Hindlimb muscle (tissue), 1 donor: ENCODE data around the gene BUD23. TPM values are rescaled to one million over a fixed set of nuclear protein-coding genes. Genes with fewer than 3 reads are reported as not detected.
A peak's percentile ranks its signal among the peaks of the same experiment; 100 is the strongest.
"Not testable (repeated sequence)": the region's sequence is repeated elsewhere in the genome, so short reads cannot be mapped to it uniquely, and the experiment has no call there.

ENCODE experiments used
- DNase-seq: peaks from one replicate; pipeline ENCODE4 v3.0.0-alpha.2; 2013
- polyA plus RNA-seq: library from polyadenylated mRNA; unstranded; fragments of 120-200 nt; gene quantifications from one replicate; pipeline ENCODE4 v1.2.1, GENCODE V29; 2013; ENCODE audit not compliant: insufficient read length

Gene BUD23
- polyA plus RNA-seq, 1 donor, result 79.8 TPM

DNA sequence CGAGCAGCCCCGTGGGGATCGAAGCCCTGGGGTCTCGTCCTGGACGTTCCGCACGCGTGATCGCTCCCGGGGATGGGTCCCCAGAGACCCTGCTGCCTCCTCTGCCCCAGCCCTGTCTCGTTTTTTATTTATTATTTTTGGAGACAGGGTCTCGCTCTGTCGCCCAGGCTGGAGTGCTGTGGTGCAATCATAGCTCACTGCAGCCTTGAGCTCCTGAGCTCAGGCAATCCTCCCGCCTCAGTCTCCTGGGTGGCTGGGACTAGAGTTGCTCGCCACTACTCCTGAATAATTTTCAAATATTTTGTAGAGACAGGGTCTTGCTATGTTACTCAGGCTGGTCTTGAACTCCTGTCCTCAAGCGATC lies 36.4 kb downstream of the BUD23 start:
- no peak for DNase-seq

DNA sequence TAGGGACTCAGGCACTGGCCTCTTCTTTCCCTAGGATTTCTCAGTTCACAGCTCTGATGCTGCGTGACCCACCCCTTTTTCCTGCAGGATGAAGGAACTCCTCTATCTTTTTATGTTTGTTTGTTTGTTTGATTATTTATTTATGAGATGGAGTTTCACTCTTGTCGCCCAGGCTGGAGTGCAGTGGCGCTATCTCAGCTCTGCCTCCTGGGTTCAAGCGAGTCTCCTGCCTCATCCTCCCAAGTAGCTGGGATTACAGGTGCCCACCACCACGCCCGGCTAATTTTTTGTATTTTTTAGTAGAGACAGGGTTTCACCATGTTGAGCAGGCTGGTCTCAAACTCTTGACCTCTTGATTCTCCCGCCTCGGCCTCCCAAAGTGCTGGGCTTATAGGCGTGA lies 37.0 kb downstream of the BUD23 start:
- not testable (repeated sequence) for DNase-seq

DNA sequence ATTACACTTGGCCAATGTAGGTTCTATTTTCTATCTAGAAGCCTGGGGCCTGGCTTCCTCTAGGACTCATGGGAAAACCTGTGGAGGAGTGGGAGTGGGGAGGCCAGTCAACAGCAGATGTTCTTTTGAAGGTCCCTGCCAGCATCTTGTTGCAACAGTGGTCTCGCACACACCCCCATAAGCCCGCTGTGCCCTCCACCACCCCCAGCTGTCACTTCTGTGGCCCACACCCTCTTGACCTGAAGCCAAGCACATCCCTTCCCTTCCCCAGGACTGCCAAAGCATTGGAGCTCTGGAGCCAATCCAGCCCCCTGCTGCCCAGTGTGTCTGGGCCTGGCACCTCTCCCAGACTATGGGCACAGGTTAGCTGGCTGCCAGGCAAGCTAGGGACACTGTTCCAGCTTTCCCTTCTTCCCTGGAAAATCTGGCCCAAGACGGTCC lies 38.0 kb downstream of the BUD23 start:
- peak; percentile 58 for DNase-seq

DNA sequence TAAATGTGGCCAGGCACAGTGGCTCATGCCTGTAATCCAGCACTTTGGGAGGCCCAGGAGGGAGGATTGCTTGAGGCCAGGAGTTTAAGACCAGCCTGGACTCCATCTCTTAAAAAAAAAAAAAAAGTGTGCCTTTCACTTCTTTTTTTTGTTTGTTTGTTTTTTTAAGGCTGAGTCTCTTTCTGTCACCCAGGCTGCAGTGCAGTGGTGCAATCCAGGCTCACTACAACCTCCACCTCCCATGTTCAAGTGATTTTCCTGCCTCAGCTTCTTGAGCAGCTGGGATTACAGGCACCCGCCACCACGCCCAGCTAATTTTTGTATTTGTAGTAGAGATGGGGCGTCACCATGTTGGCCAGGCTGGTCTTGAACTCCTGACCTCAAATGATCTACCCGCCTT lies 38.8 kb downstream of the BUD23 start:
- not testable (repeated sequence) for DNase-seq

DNA sequence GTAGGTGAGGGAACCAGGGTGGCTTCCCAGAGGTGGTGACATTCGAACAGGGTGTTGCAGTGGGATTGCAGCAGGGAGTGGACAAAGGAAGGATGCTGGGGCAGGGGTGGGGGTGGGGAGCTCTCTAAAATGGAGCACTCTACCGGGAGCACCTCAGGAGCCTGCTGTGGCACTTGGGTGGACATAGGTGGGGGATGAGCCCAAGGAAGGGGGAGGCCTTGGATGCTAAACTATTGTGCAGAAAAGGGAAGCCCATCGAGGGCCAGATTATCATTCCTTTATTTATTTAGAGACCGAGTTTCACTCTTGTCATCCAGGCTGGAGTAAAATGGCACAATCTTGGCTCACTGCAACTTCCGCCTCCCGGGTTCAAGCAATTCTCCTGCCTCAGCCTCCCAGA lies 39.4 kb downstream of the BUD23 start:
- no peak for DNase-seq

DNA sequence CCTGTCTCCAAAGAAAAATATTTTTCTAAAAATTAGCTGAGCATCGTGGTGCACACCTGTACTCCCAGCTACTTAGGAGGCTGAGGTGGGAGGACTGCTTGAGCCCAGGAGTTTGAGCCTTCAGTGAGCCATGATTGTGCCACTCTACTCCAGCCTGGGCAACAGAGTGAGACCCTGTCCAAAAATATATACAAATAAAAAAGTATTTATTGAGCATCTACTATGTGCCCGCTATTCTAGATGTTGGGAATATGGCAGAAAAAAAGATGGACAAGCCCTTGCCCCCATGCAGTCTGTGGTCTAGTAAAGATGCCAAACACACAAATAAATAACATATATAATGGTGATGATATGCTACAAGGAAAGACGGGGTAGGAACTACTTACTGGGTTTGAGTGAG lies 40.4 kb downstream of the BUD23 start:
- DNase-seq, result no peak

DNA sequence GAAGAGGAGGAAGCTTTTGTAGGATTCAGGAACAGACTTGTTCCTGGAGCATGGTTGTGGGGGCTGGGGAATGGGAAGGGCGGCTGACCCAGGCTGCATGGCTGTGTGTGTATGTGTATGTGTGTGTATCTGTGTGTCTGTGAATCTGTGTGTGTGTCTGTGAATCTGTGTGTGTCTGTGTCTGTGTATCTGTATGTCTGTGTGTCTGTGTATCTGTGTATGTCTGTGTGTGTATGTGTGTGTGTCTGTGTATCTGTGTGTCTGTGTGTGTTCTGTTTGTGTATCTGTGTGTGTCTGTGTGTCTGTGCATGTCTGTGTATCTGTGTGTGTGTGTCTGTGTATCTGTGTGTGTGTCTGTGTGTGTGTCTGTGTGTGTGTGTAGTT lies 42.7 kb downstream of the BUD23 start:
- no peak for DNase-seq

DNA sequence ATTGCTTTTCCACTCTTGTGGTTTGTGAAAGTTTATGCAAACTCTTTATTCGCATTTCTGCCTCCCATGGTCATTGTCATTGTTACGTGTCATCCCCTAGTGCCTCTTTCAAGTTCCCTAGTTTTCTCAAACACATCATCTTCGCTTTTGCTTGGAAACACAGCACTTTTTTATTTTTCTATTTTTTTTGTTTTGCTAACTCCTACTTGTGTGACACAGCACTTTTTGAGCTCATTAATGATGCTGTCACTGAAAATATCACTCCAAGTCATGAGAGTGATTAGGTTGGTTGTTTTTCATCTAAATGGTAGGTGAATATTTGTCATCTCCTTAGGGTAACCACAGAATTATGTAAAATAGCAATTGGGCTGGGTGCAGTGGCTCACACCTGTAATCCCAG lies 44.6 kb downstream of the BUD23 start:
- no peak for DNase-seq

DNA sequence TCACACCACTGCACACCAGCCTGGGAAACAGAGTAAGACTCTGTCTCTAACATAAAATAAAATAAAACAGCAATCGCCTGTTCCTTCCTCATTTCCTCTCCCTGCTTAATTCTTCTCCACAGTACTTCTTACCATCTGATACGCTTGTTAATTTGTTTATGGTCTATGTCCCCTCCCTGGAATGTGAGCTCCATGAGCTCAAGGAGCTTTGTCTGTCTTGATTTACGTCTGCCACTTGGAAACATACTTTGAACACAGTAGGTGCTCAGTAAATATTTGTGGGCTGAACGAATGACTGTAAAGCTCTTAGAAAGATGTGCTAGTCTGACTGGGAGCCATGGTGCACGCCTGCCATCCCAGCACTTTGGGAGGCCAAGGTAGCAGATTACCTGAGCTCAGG lies 45.2 kb downstream of the BUD23 start:
- DNase-seq, result no peak

DNA sequence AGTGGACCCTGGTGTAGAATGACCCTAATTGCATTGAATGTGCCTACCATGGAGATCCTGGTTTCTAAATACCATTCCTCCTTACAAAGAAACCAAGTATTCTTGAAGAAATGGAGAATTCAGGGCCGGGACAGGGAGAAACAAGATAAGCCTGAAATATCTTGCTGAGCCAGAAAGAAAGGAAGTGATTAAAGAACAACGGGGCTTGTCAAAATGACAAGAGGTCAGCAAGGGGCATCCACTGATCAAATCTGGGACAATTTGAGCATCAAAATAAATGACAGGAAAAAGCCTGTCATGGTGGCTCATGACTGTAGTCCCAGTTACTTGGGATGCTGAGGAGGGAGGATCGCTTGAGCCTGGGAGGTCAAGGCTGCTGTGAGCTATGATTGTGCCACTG lies 47.1 kb downstream of the BUD23 start:
- no peak for DNase-seq

DNA sequence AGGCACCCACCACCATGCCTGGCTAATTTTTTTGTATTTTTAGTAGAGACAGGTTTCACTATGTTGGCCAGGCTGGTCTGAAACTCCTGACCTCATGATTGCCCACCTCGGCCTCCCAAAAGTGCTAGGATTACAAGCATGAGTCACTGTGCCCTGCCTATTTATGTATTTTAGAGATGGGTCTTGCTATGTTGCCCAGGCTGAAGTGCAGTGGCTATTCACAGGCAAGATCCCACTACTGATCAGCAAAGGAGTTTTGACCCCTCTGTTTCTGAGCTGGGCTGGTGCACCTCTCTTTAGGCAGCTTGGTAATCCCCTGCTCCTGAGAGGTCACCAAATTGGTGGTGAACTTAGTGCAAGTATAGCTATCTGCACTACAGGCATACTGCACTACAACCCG lies 49.0 kb downstream of the BUD23 start:
- no peak for DNase-seq

DNA sequence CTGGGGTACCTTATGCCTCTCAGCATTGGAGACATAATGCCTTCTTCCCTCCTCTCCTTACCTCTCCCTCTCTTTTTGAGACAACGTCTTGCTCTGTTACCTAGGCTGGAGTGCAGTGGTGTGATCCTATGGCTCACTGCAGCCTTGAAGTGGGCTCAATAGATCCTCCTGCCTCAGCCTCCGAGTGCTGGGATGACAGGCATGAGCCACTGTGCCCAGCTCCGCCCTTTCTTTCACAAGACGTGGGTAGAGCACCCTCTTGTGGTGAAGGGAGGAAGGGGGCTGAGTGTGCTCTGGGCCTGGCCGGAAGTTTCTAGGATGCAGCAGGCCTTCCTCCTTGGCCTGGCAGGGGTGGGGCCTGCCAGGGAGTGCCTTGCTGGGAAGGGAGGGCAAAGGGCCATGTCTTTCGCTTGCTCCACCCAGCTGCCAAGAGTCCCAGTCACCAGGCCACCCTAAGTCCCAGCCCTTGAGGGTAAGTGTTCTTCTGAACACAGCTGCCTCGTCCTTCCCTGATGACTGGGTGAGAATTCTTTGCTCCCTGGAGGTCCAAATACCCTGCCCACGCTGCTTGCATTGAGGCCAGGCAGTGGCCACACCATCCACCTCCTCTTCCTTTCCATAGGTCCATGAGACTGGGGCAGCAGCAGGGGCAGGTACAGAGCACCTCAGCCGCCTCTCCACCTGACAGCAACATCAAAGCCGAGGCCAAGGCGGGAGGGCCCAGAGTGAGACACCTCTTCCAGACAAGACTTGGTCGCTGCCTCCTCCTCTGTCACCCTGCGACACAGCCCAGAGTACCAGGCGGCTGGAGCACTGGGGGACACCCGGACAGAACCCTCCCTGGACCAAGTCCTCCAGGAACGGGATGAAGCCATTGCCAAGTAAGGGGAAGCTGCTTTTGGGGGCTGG lies 51.5 kb downstream of the BUD23 start:
- no peak for DNase-seq

DNA sequence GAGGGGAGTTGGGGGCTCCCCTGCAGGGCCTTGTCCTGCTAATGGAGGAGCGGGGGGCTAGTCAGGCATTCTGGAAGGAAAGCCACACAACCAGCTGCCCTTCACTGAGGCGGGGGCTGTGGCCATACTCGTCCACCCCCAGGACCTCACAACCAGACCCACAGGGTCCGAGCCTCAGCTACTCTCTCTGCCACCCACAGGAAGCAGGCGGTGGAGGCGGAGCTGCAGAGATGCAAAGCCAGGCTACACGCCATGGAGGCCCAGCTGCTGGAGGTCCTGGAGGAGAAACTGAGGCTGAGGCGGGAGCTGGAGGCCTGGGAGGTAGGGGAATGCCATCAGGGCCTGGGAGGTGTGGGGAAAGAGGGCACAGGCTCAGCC lies 52.1 kb downstream of the BUD23 start:
- DNase-seq, result no peak

DNA sequence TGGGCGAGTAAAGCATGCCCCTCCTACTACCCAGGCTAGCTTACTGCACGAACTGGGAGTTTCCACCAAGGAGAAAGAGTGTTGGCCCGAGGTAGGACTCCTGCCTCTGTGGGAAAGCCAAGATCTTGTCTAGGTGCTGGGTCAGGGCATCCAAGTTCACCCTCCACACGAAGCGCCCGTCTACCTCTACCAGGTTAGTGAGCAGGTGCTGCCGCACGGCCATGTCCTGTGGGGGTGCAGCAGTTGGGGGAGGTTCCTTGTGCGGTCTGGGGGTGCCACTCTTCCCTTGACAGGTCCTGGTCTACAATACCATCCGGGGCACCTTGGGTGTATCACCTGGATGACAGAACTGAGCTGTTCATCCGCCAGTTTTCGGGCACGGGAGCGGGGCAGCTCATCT lies 53.5 kb downstream of the BUD23 start:
- DNase-seq, result no peak

DNA sequence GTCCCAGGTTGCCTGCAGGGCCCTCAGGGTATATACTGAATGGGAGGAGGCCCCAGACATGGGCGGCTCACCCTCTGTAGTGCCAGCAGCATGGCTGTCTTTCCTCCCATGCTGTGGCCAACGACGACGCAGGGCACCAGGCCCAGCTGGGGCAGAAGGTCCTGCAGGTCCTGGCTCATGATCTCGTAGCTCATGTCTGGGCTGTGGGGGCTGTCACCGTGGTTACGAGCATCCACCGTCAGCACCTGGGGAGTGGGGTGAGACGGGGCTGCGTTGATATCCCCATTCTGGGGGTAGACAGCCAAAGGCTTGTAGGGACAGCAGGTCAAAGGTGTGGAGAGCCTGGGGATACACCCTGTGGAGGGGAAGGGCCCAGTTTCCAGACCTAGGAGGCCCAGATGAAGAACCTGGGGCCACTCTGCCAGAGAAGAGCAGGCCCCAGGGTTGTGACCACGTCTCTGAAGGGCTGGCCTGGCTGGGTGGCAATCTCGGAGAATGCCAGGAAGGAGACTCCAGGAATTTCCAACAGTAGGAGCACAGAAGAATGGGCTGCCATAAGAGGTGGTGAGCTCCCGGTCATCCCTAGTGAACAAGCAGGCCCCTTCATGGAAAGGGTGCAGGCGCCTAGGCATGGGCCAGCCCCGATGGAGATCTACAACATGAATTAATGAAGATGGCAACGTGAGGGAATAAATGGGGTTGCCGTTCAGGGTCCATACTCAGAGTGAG lies 54.3 kb downstream of the BUD23 start:
- DNase-seq, result no peak

DNA sequence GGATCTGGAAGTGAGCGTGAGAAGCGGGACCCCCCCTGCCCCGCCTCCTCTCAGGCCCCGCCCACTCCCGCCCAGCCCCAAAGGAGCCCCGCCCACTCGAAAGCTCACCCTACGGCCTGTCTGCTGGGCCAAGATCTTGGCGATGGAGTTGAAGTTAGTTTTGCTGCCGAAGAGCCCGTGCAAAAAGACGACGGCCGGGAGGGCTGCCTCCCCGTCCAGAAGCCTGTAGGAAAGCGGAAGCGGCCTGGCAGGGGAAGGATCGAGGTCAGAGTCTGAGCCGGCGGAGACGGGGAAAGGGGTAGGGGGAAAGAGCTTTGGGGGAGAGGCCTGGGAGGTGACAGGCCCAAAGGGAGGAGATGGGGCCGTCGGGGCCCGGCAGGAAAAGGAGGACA lies 54.8 kb downstream of the BUD23 start:
- no peak for DNase-seq

DNA sequence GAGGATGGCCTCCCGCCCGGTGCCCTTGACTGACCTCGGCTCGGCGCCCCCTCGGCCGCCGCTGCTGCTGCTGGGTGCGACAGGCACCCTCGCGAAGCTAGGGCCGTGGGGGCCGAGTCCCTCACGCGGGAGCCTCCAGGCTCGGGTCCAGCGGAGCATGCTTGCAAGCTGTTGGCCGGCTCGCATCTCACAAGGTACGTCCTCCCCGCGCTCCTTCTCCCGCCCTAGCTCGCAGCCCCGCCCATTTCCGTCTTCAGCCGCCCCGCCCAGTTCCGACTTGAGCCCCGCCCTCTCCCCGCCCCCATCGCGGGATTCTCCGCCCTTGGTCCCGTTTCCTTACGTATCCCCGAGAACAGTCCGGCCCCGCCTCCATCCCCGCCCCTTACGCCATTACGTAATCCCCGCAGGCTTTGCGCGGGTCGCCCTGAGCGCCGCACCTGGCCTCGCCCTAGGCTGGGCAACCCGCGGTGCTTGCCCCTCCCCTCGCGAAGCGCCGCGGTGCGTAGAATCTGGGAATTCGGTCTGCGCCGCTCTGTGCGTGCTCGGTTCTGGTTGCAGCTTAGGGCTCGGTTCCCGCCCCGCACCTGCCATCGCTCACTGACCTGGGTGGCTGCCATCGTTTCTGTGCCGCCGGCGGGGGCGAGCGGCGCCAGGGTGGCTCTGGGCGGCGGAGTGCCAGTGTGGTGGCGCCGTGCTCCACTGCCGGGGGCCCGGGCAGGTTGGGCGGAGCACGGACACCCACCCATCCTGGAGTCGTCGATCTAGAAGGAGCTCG lies 55.4 kb downstream of the BUD23 start, which contains the start of gene ABHD11:
TSS of gene ABHD11 (minus strand) at position 191 of the 775 bp plus-strand sequence. CDS start at position 159, 32 bp downstream.
- DNase-seq, result peak; percentile 92

DNA sequence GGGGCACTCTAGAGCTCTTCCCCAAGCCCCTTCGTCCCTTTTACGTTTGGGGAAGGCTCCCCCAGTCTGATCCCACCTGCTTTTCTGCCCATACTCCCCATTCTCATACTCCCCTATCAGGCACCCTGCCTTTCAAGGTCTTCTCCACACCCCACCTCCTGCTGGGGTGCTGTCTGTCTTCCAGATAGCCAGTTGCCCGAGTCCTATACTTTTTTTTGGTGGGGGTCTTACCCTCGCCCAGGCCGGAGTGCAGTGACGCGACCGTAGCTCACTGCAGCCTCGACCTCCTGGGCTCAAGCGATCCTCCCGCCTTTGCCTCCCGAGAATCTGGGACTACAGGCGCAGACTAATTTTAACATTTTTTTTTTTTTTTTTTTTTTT lies 56.0 kb downstream of the BUD23 start:
- no peak for DNase-seq

DNA sequence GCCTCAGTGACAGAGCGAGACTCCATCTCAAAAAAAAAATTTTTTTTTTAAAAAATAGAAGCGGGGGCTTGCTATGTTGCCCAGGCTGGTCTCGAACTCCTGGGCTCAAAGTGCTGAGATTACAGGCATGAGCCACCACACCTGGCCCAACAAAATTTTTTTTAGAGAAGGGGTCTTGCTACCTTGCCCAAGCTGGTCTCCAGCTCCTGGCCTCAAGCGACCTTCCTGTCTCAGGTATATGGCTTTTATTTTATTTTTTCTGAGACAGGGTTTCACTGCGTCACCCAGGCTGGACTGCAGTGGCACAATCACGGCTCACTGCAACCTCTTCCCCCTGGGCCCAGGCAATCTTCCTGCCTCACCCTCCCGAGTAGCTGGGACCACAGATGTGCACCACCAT lies 56.8 kb downstream of the BUD23 start:
- no peak for DNase-seq

DNA sequence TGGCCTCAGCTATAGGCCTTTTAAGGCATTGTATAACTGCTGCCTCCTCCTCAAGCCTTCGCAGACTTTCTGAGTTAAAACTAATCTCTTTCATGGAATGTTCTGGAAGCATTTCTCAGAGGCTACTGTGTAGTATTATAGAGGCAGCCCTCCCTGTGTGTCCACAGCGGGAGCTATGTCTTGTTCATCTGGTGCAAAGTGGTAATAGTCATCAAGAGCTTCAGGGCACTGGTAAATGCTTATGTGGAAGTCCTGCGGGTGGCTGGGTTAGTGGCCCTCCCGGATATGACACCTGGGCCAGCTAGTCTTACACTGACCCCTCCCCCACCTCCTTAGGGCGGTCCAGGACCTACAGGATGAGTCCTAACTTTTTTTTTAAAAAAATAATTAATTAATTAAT lies 57.4 kb downstream of the BUD23 start:
- DNase-seq, result no peak

DNA sequence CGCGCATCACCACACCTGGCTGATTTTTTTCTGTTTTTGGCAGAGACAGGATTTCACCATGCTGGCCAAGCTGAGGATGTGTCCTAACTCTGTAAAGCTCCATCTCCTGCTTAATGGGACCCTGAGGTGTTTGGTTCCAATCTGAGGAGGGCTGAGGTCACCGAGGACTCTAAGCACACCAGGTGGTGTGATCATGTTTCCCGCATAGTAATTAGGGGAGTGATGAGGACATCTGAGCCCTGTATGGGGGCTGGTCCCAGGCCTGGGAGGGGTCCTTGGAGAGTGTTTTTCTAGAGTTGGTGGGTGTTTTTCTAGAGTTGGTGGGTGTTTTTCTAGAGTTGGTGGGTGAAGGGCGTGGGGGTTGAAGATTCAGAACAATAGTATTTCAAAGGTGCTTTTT lies 58.2 kb downstream of the BUD23 start:
- DNase-seq, result no peak

DNA sequence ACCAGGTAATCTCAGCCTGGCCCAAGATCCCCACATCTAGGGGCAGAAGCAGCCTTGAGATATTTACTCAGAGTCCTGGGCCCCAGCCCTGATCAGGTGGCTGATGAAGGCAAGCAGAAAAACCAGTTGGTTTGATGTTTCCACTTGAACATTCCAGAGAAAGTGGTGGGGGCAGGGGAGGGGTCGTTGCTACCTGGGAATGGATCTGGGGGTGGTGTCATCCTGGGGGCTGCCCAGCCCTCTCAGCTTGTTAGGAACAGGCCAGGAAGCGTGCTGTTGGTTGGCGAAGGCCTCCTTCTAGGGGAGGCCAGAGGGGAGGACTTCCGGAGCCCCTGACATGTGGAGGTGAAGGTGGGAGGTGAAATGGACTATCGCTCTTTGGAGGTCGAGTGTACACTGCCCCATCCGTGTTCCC lies 58.9 kb downstream of the BUD23 start:
- no peak for DNase-seq
